ENCODE data around the gene ATP11A.
"Not testable (repeated sequence)": the region's sequence is repeated elsewhere in the genome, so short reads cannot be mapped to it uniquely, and the experiment has no call there.

The ATP11A gene

DNA sequence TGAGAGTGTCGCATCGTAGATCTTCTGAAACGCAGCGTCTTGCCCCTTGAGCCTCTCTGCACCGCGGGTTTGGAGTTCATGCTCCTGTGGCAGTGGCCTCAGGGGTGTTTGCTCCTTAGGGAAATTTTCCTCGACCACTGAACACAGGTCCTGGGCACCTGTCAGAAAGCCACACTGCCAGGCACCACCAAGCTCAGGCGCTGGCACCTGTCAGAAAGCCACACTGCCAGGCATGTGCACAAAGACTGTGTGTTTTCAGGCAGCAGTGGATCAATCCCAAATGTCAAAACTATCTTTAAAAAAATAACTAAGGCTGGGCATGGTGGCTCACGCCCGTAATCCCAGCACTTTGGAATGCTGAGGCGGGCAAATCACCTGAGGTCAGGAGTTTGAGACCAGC lies 87.1 kb downstream of the ATP11A start:
- no peak for DNase-seq (ENCODE audit: low read depth)

DNA sequence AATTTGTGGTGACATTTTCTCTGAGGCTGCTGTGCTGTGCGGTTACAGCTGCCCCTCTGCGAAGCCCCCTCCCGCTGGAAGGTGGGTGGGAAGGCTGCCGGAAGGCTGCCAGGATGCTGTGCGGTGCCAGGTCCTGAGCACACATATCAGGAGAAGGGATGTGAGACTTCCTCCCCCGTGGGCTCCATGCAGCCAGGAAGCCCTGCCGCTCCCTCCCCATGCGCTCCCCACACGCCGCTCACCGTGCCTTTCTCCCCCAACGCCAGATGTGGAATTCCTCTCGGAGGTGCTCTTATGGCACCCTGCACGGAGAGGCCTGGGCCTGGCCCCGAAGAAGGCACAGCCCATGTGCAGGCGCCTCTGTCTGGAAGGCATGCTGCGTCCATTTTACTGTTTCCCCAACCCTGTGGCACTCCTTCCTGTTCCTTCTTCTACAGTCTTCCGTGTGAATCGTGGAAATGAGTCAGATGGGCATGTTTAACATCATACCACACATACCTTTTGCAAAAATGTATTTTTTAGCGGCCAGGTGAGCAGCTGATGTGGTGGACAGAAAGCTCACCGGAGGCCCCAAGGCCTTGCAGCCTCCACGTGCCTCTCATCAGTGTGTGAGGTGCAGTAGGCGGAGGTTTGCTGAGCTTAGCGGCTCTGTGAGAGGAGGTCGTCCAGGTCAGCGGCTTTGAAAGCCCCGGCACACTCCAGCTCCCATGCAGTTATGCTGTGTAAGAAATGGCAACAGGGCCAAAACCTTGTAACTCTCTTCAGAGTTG lies 88.0 kb downstream of the ATP11A start:
- DNase-seq (ENCODE audit: low read depth) = no peak

GRCh38 chr13:112779856-112780604 lies 90.2 kb downstream of the ATP11A start:
- no peak for DNase-seq (ENCODE audit: low read depth)

DNA sequence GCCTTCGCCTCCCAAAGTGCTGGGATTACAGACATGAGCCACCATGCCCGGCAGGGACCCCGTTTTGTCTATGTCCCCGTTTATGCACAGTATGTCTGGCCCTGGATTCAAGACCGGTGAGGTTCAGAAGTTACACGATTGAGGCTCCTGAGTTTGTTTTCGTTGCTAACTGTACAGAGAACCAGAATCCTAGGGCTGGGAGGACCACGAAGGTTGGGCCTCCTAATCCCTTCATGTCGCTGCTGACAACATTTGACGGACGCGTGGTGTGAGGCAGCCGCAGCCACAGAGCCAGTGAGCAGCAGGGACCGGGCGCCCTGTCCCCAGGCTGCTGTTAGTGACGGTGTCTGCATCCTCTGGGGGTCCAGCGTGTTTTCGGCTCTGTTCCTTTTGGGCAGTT lies 91.4 kb downstream of the ATP11A start:
- no peak for DNase-seq (ENCODE audit: low read depth)

DNA sequence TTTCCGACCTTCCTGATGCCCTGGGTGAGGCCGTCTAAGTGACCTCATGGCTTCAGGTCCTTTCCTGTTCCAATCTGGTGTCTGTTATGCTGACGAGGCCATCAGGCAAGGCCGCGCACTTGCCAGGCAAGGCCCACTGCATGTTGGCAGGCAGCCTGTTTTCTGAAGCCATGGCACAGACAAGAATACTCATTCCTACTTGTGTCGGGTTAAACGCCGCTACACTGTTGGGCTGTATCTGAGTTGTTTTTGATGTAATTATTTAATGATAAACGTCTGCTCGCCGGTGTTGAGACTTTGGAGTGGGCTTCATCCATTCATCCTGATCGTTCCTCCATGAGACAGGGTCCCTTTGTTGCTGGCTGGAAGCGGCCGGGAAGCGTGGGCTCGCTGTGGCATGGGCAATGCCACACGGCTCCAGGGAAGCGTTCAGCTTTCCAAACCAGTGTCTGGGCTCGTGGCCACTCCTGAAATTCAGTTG lies 92.1 kb downstream of the ATP11A start:
- no peak for DNase-seq (ENCODE audit: low read depth)

- DNase-seq (ENCODE audit: low read depth) = no peak
Observed at GRCh38 chr13:112782429-112783010, 92.7 kb downstream of the ATP11A start.

- DNase-seq (ENCODE audit: low read depth) = no peak
Observed at GRCh38 chr13:112783135-112783977, 93.5 kb downstream of the ATP11A start.

DNA sequence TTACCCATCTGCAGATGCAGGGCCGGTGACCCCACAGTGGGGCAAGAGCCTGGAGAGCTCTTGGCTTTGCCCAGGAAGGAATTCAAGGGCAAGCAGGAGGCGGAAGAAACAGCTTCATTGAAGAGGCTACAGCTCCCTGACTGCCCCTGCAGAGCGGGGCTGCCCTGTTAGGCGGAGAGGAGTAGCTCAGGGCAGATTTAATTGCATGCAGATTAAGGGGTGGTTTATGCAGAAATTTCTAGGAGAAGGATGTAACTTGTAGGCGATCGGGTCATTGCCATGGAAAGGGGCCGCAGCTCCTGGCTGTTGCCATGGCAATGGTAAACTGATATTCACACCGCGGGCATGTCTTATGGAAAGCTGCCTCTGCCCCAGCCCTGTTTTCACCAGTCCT lies 94.1 kb downstream of the ATP11A start:
- DNase-seq (ENCODE audit: low read depth) = no peak

- no peak for DNase-seq (ENCODE audit: low read depth)
Observed at GRCh38 chr13:112784811-112785482, 95.1 kb downstream of the ATP11A start.

GRCh38 chr13:112785483-112785856 lies 95.6 kb downstream of the ATP11A start:
- DNase-seq (ENCODE audit: low read depth) = no peak

- not testable (repeated sequence) for DNase-seq (ENCODE audit: low read depth)
Observed at GRCh38 chr13:112786810-112787209, 97.0 kb downstream of the ATP11A start.

DNA sequence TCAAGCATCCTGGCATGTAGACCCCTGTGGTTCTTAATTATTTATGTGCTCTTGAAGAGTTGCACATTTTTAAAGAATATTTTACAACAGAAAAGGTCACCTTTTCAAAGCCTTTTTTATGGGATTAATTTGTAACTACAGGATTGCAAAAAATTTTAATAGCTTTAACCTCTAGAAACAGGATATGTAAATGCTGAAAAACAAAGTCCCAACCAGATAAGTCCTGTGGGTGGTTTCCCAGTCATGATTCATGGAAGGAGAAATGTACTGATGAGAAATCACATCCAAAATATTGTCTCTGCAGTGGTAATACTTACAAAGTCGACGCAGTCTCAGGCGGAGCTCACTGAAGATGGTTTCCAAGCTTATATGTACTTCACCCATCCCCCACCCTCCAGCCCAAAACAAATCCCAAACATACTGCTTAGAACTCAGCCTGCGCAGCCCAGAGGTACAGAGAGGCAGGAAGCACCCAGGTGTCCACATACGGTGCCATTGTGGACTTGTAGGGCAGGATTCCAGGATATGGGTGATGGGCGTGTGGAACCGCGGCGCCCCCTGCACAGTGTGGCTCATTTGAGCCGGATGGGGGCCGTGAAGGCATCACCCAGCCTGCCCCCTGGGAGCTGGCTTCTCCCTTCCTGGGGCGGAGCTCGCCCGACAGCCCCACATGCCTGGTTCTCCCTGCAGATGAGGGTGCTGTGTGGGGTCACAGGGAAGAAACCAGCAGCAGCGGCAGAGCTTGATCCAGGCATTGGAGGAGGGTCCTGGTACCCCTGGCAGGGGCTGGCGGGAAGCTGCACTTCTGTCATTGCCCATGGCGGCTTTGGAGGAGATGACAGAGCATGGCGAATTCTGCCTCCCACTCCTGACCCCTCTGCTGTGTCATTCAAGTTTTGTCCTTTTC lies 101.2 kb downstream of the ATP11A start:
- no peak for DNase-seq (ENCODE audit: low read depth)

- no peak for DNase-seq (ENCODE audit: low read depth)
Observed at GRCh38 chr13:112791663-112792440, 102.0 kb downstream of the ATP11A start.

- no peak for DNase-seq (ENCODE audit: low read depth)
Observed at GRCh38 chr13:112792511-112792910, 102.7 kb downstream of the ATP11A start.

DNA sequence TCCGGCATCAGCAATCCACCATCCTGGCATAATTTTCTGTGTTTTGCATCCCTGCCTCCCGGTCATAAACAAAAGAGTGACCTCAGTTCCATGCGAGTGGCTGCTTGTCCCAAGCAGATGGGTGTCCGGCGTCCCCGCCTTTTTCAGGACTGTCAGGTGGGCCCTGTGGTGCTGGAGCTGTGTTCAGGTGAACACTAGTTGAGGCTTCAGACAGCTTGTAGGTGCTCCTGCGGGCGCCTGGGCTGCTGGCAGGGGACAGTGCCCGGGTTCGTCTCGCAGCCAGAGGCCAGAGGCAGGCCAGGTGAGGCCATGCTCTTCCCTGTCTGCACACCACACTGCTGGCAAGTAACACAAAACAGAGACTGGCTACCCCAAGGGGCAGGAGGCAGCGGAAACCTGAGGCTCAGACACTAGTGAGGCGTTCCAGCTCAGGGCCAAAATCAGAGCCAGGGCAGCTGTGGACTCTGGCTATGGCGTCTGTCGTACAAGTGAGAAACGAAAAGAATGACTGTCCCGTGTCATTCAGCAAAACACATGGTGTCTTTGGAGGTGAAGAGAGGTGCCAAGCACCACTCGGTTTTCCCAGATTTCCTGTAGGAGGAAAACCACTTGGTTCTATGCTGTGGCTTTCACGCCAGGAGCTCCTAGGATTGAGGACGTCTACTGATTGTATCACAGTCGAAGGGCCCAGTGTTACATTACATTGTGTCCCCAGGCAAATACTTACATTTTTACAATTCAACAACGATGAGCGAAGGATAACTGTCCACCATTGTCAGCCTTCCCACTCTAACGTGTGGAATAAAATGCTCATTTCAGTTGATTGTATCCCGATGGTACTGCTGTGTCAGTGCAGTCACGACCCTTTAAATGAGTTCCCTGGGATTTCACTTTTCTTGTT lies 104.0 kb downstream of the ATP11A start:
- DNase-seq (ENCODE audit: low read depth) = no peak

GRCh38 chr13:112795277-112795676 lies 105.4 kb downstream of the ATP11A start:
- DNase-seq (ENCODE audit: low read depth) = no peak

DNA sequence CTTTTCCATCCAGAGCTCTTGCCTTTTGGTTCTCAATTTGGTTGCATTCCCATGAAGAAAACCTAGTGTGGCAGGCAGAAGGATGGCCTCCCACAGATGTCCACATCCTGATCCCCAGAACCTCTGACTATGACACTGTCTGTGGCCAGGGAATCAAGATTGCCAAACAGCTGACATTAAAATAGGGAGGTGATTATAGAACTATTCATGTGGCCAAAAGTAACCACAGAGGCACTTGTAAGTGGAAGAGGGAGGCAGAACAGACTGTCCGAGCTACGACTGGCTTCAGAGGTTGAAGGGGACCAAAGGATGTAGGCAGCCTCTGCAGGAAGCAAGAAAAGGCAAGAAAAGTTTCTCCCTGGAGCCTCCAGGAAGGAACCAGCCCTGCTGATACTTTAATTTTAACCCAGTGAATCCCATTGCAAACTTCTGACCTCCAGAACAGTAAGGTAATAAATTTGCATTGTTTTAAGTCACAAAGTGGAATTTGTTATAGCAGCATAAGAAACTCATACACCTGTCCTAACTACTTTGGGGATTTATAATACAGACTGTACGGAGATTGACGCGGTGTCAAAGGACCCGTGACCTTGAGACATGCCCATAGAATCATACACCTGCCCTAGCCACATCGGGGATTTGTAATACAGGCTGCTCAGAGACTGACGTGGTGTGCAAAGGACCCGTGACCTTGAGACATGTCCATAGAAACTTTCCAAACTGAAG lies 106.5 kb downstream of the ATP11A start:
- no peak for DNase-seq (ENCODE audit: low read depth)

GRCh38 chr13:112799394-112799793 lies 109.6 kb downstream of the ATP11A start:
- no peak for DNase-seq (ENCODE audit: low read depth)
